HG02938 (cell line): ENCODE results near the gene PURB.
A peak's percentile ranks its signal among the peaks of the same experiment; 100 is the strongest.
"Not testable (repeated sequence)": the region's sequence is repeated elsewhere in the genome, so short reads cannot be mapped to it uniquely, and the experiment has no call there.

ENCODE experiments used
- ATAC-seq: cut with Tn5 transposase; IDR thresholded peaks from one replicate; pipeline ENCODE4 v1.9.1; 2021; ENCODE audit warnings: mild to moderate bottlenecking, moderate library complexity; ENCODE audit not compliant: unreplicated experiment

PURB gene

GRCh38 chr7:44854644-44855364 is 30.5 kb downstream of the PURB start:
- ATAC-seq, result no peak

GRCh38 chr7:44853391-44853790 is 31.9 kb downstream of the PURB start:
- ATAC-seq, result no peak

GRCh38 chr7:44852590-44852989 is 32.7 kb downstream of the PURB start:
- ATAC-seq, result no peak

- no peak for ATAC-seq
These were observed 35.3 kb downstream of the PURB start for GRCh38 chr7:44849885-44850544.

- ATAC-seq, result no peak
These were observed 36.0 kb downstream of the PURB start for GRCh38 chr7:44849259-44849884.

GRCh38 chr7:44847920-44848634 is 37.3 kb downstream of the PURB start, which contains the start of gene H2AZ2:
H2AZ2 (minus strand) TSS chr7:44848087; CDS start chr7:44847971, 116 bp downstream.
- peak; percentile 89 for ATAC-seq

GRCh38 chr7:44847509-44847919 is 37.8 kb downstream of the PURB start:
- ATAC-seq, result peak; percentile 58

- ATAC-seq, result no peak
These were observed 38.4 kb downstream of the PURB start for GRCh38 chr7:44846816-44847508.

GRCh38 chr7:44846390-44846789 is 38.9 kb downstream of the PURB start:
- ATAC-seq, result not testable (repeated sequence)

- ATAC-seq, result no peak
These were observed 39.9 kb downstream of the PURB start for GRCh38 chr7:44845451-44845850.

- not testable (repeated sequence) for ATAC-seq
These were observed 41.9 kb downstream of the PURB start for GRCh38 chr7:44843440-44843839.

- ATAC-seq, result not testable (repeated sequence)
These were observed 42.7 kb downstream of the PURB start for GRCh38 chr7:44842675-44843074.

GRCh38 chr7:44838751-44839150 is 46.6 kb downstream of the PURB start:
- no peak for ATAC-seq

- no peak for ATAC-seq
These were observed 57.8 kb downstream of the PURB start for GRCh38 chr7:44827567-44827966.
